Choroid plexus epithelial cell (primary cell): ENCODE results near the gene LGR4.
"Not testable (repeated sequence)": the region's sequence is repeated elsewhere in the genome, so short reads cannot be mapped to it uniquely, and the experiment has no call there.

ENCODE experiments used
- DNase-seq: peaks from one replicate; pipeline ENCODE4 v3.0.0-alpha.2; 2010; ENCODE audit warnings: low read depth
- H3K4me3 ChIP-seq: 2 replicates; pipeline ENCODE4 v1.5.1; 2011; ENCODE audit warnings: low read depth, mild to moderate bottlenecking, control low read depth, low read length, moderate library complexity
- CTCF ChIP-seq: conservative IDR thresholded peaks from 2 replicates; pipeline ENCODE4 v1.5.1; 2011; ENCODE audit warnings: low read depth, mild to moderate bottlenecking, control low read depth, inconsistent platforms, low read length, moderate library complexity

Gene LGR4

GRCh38 chr11:27458182-27458581 is 14.4 kb downstream of the LGR4 start:
- DNase-seq = no peak
- TF ChIP-seq CTCF = no peak
- no peak overlapping the region for H3K4me3 ChIP-seq

GRCh38 chr11:27456795-27457329 is 15.7 kb downstream of the LGR4 start:
- no peak for TF ChIP-seq CTCF
- DNase-seq = no peak
- H3K4me3 ChIP-seq = no peak overlapping the region

GRCh38 chr11:27456140-27456794 is 16.3 kb downstream of the LGR4 start:
- no peak overlapping the region for H3K4me3 ChIP-seq
- DNase-seq = peak; percentile 45
- no peak for TF ChIP-seq CTCF

GRCh38 chr11:27455667-27456066 is 16.9 kb downstream of the LGR4 start:
- no peak for DNase-seq
- no peak for TF ChIP-seq CTCF

DNA sequence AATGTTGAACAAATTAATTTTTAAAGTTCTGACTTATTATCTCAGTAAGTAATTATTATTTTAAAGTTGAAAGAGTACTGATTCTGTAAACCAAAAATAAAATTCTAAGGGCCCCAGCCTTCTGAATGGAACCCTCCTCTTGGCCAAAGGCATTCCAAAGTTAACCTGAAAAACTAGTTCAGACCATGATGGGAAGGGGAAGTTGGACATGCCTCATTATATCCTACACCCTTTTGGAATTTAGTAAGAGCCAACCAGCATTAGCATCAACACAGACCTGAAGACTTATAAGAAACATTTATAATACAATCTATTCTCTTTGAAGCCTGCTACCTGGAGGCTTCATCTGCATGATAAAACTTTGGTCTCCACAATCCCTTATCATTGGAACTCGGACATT is 18.9 kb downstream of the LGR4 start:
- H3K4me3 ChIP-seq = no peak overlapping the region
- no peak for DNase-seq
- TF ChIP-seq CTCF = no peak

More at GRCh38 chr11:27455667-27456066, 16.9 kb downstream of the LGR4 start:
- no peak overlapping the region for H3K4me3 ChIP-seq

DNA sequence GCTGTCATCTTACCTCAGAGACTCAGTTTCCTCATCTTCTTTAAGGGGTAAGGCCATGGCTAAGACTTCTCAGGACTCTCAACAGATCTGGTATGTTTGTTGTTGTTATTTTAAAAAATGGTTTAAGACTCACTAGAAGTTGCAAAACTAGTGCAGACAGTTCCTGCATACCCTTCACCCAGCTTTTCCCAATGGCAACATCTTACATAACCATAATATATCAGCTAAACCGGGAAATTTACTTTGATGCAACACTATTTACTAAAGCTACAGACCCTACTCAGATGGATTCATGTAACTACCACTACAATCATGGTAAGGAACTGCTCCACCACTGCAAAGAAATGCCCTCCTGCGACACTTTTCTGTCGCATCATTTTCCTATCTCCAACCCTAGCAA is 20.4 kb downstream of the LGR4 start:
- no peak for TF ChIP-seq CTCF
- H3K4me3 ChIP-seq = no peak overlapping the region
- DNase-seq = no peak

- no peak overlapping the region for H3K4me3 ChIP-seq
- DNase-seq = no peak
- TF ChIP-seq CTCF = no peak
Observed at GRCh38 chr11:27451244-27451965, 21.2 kb downstream of the LGR4 start.

- DNase-seq, H3K4me3 ChIP-seq: not testable (repeated sequence)
Observed at GRCh38 chr11:27448184-27448540, 24.4 kb downstream of the LGR4 start.
